Stimulated activated CD4-positive, alpha-beta T cell treated with anti-CD3 and anti-CD28 coated beads, Interleukin-2, amount 100 ng/mL, for 48 hours (primary cell): Measurements from ENCODE around the gene LMO3.
"Not testable (repeated sequence)": the region's sequence is repeated elsewhere in the genome, so short reads cannot be mapped to it uniquely, and the experiment has no call there.

Experiments
- DNase-seq, 2 donors: peaks; one replicate each; pipeline ENCODE4 v3.0.0-alpha.2; 2020

The LMO3 gene

GRCh38 chr12:16537652-16538051 is 68.3 kb downstream of the LMO3 start:
- not testable (repeated sequence) for DNase-seq

DNA sequence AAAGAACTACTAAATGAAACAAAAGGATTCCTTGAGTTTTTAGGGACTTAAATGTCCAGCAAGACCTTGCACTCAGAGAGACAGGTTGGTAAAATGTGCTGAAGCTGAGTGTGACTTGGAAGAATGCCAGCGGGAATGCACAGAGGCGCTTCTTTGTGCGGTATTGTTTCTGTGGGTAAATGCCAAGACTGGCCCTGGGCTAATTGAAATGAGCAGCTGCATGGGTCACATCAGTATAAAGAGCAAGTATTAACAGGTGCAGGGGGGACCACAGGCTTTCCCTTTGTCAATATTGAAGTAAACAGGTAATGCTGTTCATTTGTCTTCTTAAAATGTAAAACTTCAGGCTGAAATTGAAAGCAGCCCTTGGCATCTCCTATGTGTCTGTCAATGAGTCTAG is 74.3 kb downstream of the LMO3 start:
- DNase-seq: no peak

GRCh38 chr12:16530268-16530850 is 75.6 kb downstream of the LMO3 start:
- no peak for DNase-seq

GRCh38 chr12:16526693-16527092 is 79.3 kb downstream of the LMO3 start:
- DNase-seq: no peak

DNA sequence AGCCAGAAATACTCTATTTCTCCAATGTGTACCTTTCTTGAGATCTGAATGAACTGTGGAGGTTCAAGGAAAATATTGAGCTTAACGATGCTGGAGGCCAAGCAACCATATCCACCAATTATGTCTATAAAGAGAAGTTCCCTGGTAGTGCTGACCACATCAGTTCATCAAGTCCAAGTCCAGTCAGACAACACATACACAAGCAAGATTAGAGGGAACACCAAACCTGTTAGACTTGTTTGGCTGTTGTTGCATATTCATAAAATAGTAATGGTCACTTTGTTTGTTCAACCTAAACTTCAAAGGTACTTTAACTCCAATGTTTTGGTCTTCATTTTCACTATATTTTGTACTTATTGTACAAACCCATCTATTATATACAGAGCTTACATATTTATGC is 81.6 kb downstream of the LMO3 start:
- DNase-seq: no peak

DNA sequence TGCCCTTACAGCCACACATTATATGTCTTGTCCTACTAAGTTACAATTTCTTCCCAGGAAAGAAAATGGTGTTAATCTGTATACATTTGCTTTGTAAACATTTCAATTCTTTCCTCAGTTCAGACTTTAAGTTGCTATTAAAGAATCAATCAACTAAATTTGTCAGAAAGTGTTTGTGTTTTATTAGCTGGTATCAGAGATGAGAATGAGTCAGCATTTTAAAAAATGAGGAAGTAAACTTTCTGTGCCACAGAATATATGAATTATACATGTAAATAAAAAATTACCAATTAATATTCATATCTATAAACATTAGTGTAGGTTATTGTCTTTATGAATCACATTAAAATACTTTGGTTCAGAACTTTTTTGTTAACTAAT is 82.0 kb downstream of the LMO3 start:
- DNase-seq: no peak

DNA sequence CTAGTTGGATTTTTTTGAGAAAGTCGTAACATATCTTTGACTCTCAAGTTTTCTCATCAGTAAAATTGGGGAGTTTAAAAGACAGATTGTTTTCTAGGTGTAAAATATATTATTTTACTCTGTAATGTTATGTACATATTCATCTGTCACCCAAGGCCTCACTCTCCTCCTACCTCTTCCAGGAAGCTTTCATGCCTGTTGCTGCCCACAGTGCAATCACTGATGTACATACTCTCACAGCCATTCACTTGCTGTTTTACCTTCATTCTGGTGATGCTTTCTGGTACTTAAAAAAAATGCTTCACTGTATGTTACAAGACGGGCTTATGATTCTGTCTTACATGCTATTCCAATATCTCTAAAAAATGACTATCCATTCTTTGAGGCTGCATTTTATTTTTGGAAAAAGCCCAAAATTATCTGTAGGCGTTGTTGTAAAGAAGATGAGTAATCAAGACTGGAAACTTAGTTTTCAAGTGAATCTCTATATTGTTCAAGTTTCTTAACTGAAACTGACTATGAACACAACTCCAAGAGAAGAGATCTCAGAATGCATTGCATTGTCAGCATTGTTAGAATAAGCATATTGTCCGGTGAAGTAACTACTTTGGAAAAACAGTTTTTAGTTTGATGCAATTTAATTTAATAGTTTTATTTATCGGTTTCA is 82.5 kb downstream of the LMO3 start:
- no peak for DNase-seq

GRCh38 chr12:16520328-16520727 is 85.6 kb downstream of the LMO3 start:
- DNase-seq: no peak

DNA sequence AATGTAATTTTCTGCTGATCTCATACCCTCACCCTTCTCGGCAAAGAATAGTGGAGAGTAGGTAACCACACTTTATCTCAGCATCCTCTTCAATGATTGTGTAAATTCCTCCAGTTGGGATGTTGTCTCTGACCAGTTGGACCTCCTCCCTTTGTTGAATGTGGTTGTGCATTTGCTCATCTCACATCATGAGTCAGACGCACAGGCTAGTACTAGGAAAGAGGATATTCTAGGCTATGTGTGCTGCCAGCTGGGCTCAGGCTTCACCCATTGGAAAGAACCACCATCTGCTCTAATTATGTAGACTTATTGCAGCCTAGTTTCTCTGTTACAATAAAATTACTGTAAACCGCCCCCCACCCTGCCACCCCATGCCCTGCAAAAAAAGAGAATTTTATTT is 90.3 kb downstream of the LMO3 start:
- no peak for DNase-seq

GRCh38 chr12:16513231-16513630 is 92.7 kb downstream of the LMO3 start:
- DNase-seq: no peak

- DNase-seq: no peak
Measured at GRCh38 chr12:16509411-16509810, 96.6 kb downstream of the LMO3 start.

GRCh38 chr12:16506394-16506793 is 99.6 kb downstream of the LMO3 start:
- DNase-seq: no peak

DNA sequence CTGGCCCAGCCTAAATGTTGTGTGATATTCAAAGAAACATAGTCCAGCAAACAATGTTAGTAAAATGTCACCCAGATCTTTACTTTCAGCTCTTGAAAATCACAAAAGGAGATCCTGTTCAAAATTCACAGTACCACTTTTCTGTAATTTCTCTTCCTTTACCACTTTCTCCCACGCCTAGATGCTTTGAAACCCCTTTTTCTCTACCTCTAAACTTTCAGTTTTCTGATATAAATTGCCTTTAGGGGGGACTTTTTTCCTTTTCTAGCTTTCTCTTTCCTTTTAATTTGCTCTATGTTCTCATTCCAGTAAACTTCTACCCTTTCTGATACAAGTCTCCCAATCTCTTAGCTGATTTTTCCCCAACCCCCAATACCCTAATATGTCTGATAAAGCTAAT is 101.8 kb downstream of the LMO3 start:
- DNase-seq: no peak

DNA sequence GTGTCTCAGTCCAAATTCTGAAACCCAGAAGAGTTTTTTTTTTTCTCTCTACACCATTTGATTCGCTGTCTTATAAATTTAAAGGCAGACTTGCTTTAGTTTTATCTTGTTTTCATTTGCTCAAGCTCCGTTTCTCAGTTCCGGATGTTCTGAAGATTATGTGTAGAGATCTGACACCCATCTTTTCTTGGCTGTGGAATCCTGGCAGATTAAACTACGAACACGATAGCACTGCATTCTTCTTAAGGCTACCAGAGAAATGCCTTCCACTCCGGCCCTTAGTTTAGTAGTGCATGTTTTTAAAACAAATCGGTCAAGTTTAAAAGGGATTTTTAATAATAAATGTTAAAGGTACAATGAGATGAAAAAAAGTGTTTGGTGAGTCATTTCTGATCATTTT is 106.4 kb downstream of the LMO3 start:
- DNase-seq: no peak
